ENCODE data around the gene ARL5A. TPM values are rescaled to one million over a fixed set of nuclear protein-coding genes. Genes with fewer than 3 reads are reported as not detected.

The ARL5A gene
- total RNA-seq, 6 donors from 2014 or later, result 52.4 to 76.8 (median 54.9) TPM

GRCh38 chr2:151845884-151846283, 17.7 kb upstream of the ARL5A start:
- Histone ChIP-seq H3K9me3 (no peaks in the 10 kb centered on the region), H3K4me3 (no peak overlapping the region), H3K36me3 (no peaks in the 10 kb centered on the region), H3K27ac (no peak overlapping the region), H3K27me3 (no peaks in the 10 kb centered on the region), H3K4me1 (peaks cover 0 to 16% (median 4%) of the 10 kb centered on the region in 4 donors)
- WGBS, 2 donors, result 92 to 100% methylated on average over 2 of the region's 2 CpGs
- no peak for ATAC-seq (ENCODE audit: low FRiP score in 2 of 2)
- TF ChIP-seq POLR2A (IDR thresholded peaks at IDR 0.05) (no peak), EP300 (IDR thresholded peaks at IDR 0.05) (no peak)
- DNase-seq, result no peak

- Histone ChIP-seq H3K27me3 (no peaks in the 10 kb centered on the region), H3K27ac (no peak overlapping the region), H3K4me3 (no peak overlapping the region), H3K36me3 (no peaks in the 10 kb centered on the region), H3K9me3 (no peaks in the 10 kb centered on the region), H3K4me1 (peaks cover 0 to 16% (median 6%) of the 10 kb centered on the region in 4 donors)
- 83 to 89% methylated on average over 2 to 4 of the region's 4 CpGs for WGBS, 2 donors
- ATAC-seq (ENCODE audit: low FRiP score in 2 of 2) (no peak), DNase-seq (no peak)
- TF ChIP-seq EP300 (IDR thresholded peaks at IDR 0.05), result no peak
- no peak for TF ChIP-seq POLR2AphosphoS5 (IDR thresholded peaks at IDR 0.05)
- no peak for TF ChIP-seq POLR2A (IDR thresholded peaks at IDR 0.05)
- no peak for TF ChIP-seq CTCF (IDR thresholded peaks at IDR 0.05)
Observed at GRCh38 chr2:151845481-151845880, 17.3 kb upstream of the ARL5A start.

- H3K4me1 ChIP-seq, result peaks cover 0 to 13% (median 3%) of the 10 kb centered on the region in 4 donors
- H3K36me3 ChIP-seq, result no peaks in the 10 kb centered on the region
- no peak for TF ChIP-seq EP300 (IDR thresholded peaks at IDR 0.05)
- DNase-seq (no peak), ATAC-seq (ENCODE audit: low FRiP score in 2 of 2) (no peak)
- no peak overlapping the region for H3K4me3 ChIP-seq
- no peaks in the 10 kb centered on the region for H3K9me3 ChIP-seq
- H3K27ac ChIP-seq, result no peak overlapping the region
- H3K27me3 ChIP-seq, result no peaks in the 10 kb centered on the region
- 48 to 53% methylated on average over 6 of the region's 6 CpGs for WGBS, 2 donors
Observed at GRCh38 chr2:151844211-151844896, 16.1 kb upstream of the ARL5A start.

- WGBS, 2 donors, result 95% methylated on average over 1 of the region's 1 CpG
Observed at GRCh38 chr2:151843691-151844061, 15.5 kb upstream of the ARL5A start.

GRCh38 chr2:151842830-151843690, 14.8 kb upstream of the ARL5A start:
- no peak for DNase-seq
- TF ChIP-seq EP300 (IDR thresholded peaks at IDR 0.05) (no peak), CTCF (IDR thresholded peaks at IDR 0.05) (no peak), POLR2AphosphoS5 (IDR thresholded peaks at IDR 0.05) (no peak), POLR2A (IDR thresholded peaks at IDR 0.05) (no peak)
- WGBS, 2 donors, result 75 to 80% methylated on average over 8 of the region's 8 CpGs
- no peak for ATAC-seq (ENCODE audit: low FRiP score in 2 of 2)
- Histone ChIP-seq H3K9me3 (no peaks in the 10 kb centered on the region), H3K4me1 (peaks cover 0 to 11% (median 2%) of the 10 kb centered on the region in 4 donors), H3K27me3 (no peaks in the 10 kb centered on the region), H3K27ac (no peak overlapping the region), H3K36me3 (no peaks in the 10 kb centered on the region), H3K4me3 (no peak overlapping the region)

More at GRCh38 chr2:151843691-151844061, 15.5 kb upstream of the ARL5A start:
- H3K9me3 ChIP-seq, result no peaks in the 10 kb centered on the region
- peaks cover 0 to 11% (median 2%) of the 10 kb centered on the region in 4 donors for H3K4me1 ChIP-seq
- no peaks in the 10 kb centered on the region for H3K36me3 ChIP-seq
- DNase-seq, result no peak
- H3K27ac ChIP-seq, result no peak overlapping the region
- H3K4me3 ChIP-seq, result no peak overlapping the region
- no peaks in the 10 kb centered on the region for H3K27me3 ChIP-seq
- TF ChIP-seq POLR2AphosphoS5 (IDR thresholded peaks at IDR 0.05), result no peak
- no peak for TF ChIP-seq POLR2A (IDR thresholded peaks at IDR 0.05)
- no peak for TF ChIP-seq EP300 (IDR thresholded peaks at IDR 0.05)
- no peak for TF ChIP-seq CTCF (IDR thresholded peaks at IDR 0.05)
- ATAC-seq (ENCODE audit: low FRiP score in 2 of 2), result no peak

All from upper lobe of left lung (tissue), 6 donors.